NCI-H1436 treated with DMSO at 0.1 percent for 48 hours (cell line): ENCODE measurements around the gene RAB11FIP3.

Experiments used
- DNase-seq: peaks from one replicate; lab custom pipeline; 2025; lab: John Stamatoyannopoulos, UW

The RAB11FIP3 gene

GRCh38 chr16:554640-555365, 129.4 kb downstream of the RAB11FIP3 start:
- DNase-seq: no peak

- no peak for DNase-seq
These were observed 130.4 kb downstream of the RAB11FIP3 start for GRCh38 chr16:555528-556473.

GRCh38 chr16:556474-557173, 131.2 kb downstream of the RAB11FIP3 start:
- no peak for DNase-seq

GRCh38 chr16:557463-558297, 132.2 kb downstream of the RAB11FIP3 start:
- no peak for DNase-seq

- no peak for DNase-seq
These were observed 133.0 kb downstream of the RAB11FIP3 start for GRCh38 chr16:558298-559020.

GRCh38 chr16:559021-559380, 133.6 kb downstream of the RAB11FIP3 start:
- no peak for DNase-seq

- DNase-seq: no peak
These were observed 134.2 kb downstream of the RAB11FIP3 start for GRCh38 chr16:559411-560203.

- no peak for DNase-seq
These were observed 134.8 kb downstream of the RAB11FIP3 start, which contains the start of gene PRR35 for GRCh38 chr16:560204-560700. TSS of gene PRR35 (plus strand) at chr16:560394. CDS start at chr16:563295, 2,901 bp downstream.

- no peak for DNase-seq
These were observed 135.4 kb downstream of the RAB11FIP3 start for GRCh38 chr16:560701-561412.

- no peak for DNase-seq
These were observed 136.0 kb downstream of the RAB11FIP3 start for GRCh38 chr16:561413-561794.

- no peak for DNase-seq
These were observed 136.8 kb downstream of the RAB11FIP3 start for GRCh38 chr16:561957-562938.

GRCh38 chr16:563072-563644, 137.7 kb downstream of the RAB11FIP3 start:
- no peak for DNase-seq

- DNase-seq: no peak
These were observed 139.4 kb downstream of the RAB11FIP3 start for GRCh38 chr16:564690-565418.

GRCh38 chr16:565419-566330, 140.2 kb downstream of the RAB11FIP3 start:
- DNase-seq: no peak

GRCh38 chr16:566475-567372, 141.3 kb downstream of the RAB11FIP3 start, which contains the start of gene NHLRC4:
TSS of gene NHLRC4 (plus strand) at chr16:567005. CDS start at chr16:568048, 1,043 bp downstream.
- DNase-seq: no peak
